HG03039 (cell line): ENCODE data around the gene FTO.
"Not testable (repeated sequence)": the region's sequence is repeated elsewhere in the genome, so short reads cannot be mapped to it uniquely, and the experiment has no call there.

Source experiments
- ATAC-seq: cut with Tn5 transposase; IDR thresholded peaks from one replicate; pipeline ENCODE4 v1.9.1; 2021; ENCODE audit warnings: mild to moderate bottlenecking, moderate library complexity; ENCODE audit not compliant: unreplicated experiment

Gene FTO

DNA sequence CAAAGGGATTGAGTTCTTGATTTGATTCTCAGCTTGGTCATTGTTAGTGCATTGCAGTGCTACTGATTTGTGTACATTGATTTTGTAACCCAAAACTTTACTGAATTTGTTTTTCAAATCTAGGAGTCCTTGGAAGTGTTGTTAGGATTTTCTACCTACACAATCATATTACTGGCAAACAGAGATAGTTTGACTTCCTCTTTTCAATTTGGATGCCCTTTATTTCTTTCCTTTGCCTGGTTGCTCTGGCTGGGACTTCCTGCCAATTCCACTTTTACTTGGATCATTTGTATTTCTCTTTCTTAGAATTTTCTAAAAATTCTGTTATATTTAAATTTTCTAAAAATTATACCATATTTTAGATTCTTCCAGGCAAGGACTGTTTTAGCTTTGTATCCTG, 151.1 kb downstream of the FTO start:
- ATAC-seq = no peak

DNA sequence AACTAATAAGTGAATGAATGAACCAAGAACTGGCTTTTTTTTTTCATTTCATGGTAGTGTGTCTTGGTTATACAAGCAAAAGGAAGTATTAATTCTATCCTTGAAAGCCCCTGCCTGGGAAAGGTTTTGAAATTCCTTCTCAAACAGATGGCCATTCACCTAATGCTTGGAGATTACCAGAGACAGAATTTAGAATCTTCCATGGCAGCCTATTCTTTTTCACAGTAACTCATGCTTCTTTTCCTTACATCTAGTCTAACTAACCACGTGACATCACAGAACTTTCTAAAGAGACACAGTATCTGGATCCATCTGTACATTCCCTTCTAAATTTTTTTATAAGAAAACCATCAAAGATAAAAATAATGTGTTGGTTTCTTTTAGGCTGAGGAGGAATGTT, 151.6 kb downstream of the FTO start:
- ATAC-seq = no peak

DNA sequence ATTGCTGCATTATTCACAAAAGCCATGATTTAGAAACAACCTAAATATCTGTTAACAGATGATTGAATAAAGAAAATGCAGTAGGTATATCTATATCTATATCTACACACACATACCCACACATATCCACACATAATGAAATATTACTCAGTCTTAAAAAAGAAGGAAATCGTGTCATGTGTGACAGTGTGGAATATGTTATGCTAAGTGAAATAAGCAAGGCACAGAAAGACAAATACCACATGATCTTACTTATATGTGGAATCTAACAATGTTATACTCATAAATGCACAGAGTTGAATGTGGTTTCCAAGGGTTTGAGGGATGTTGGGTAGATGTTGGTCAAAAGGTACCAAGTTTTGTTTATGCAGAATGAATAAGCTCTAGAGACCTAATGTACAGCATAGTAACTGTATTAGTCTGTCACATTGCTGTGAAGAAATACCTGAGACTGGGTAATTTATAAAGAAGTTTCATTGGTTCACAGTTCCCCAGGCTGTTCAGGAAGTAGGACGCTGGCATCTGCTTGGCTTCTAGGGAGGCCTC, 156.1 kb downstream of the FTO start:
- no peak for ATAC-seq

DNA sequence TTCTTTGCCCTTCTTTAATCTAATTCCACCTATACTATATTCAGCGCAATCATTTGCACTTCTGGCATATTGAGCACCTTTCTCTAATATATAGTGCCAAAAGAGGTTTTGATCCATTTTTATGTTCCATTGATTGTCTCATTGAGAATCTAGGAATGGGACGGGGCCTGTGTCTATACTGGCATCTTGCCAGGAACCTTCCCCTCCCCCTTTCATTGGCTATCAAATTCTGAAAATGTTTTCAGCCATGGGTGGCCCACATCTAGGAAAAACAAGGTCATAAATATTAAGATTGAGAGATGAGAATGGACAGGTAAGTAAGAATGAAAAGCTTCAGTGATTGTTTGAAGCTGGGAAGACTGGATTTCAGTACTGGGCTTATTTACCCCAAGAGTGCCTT, 159.9 kb downstream of the FTO start:
- ATAC-seq = no peak

DNA sequence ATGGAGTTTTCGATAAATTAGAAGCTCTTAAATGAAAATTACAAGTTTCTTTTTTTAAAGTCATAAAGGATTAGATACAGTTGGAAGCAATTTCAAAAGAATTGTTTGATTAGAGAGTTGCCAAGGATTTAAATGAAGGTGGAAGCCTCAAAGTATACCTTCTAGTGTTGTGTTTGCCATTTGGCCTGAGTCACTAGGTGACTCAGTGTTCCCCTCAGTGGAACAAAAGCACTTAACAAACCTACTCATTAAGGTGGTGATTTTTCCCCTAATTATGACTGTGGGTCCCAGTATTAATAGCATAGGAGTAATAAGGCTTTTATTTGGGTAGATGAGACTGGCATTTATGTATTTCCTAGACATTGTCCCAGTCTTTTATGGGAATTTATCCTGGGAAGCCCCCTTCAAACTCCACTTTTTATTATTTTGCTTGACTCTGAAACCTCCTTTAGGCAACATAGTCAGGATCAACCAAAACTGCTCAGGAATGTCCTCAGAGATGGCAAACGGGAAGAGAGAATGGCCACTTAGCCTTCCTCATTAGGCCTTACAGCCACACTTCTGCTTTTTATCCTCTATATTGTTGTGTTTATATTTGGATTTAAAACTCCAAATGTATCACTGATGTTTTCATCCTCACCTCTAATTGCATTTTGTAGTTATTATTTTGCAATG, 161.0 kb downstream of the FTO start:
- ATAC-seq = no peak

DNA sequence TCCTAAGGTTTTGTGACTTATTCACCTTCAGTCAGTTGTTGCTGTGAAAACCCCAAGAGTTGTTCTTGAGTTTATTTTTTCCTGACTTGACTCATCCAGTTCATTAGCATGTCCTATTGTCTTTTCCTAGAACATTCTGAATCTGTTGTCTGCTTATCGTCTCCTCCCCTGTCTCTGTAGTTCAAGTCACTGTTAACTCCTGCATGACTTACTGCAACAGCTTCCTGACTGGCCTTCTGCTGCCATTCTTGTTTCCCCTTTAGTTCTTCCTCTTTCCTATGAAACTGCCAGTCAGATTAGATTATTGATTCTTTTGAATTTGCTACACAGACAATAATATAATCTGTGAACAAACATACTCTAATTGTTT, 161.5 kb downstream of the FTO start:
- ATAC-seq = peak; percentile 56

DNA sequence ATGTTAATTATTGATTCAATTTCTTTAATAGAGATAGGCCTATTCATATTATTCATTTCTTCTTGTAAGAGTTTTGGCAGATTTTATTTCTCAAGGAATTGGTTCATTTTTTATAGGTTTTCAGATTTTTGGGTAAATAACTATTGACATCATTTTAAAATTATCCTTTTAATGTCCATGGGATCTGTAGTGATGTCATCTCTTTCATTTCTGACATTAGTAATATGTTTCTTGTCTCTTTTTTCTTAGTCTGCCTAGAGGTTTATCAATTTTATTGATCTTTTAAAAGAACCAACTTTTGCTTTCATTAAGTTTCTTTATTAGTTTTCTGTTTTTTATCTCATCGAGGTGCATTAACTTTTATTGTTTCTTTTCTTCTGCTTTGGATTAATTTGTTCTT, 162.6 kb downstream of the FTO start:
- no peak for ATAC-seq

DNA sequence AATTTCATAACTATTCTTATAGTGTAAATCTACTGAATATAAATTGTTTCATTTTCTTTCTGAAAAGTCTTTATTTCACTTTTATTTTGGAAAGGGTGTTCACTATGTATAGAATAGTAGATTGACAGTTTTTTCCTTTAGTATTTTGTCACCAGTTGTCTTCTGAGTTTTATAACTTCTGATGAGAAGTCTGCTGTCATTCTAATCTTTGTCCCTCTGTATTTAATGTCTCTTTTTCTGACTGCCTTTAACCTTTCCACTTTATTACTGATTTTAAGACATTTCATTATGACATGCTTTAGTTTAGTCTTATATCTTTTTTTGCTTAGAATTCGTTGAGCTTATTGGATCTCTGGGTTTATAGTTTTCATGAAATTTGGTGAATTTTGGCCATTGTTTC, 166.9 kb downstream of the FTO start:
- no peak for ATAC-seq

DNA sequence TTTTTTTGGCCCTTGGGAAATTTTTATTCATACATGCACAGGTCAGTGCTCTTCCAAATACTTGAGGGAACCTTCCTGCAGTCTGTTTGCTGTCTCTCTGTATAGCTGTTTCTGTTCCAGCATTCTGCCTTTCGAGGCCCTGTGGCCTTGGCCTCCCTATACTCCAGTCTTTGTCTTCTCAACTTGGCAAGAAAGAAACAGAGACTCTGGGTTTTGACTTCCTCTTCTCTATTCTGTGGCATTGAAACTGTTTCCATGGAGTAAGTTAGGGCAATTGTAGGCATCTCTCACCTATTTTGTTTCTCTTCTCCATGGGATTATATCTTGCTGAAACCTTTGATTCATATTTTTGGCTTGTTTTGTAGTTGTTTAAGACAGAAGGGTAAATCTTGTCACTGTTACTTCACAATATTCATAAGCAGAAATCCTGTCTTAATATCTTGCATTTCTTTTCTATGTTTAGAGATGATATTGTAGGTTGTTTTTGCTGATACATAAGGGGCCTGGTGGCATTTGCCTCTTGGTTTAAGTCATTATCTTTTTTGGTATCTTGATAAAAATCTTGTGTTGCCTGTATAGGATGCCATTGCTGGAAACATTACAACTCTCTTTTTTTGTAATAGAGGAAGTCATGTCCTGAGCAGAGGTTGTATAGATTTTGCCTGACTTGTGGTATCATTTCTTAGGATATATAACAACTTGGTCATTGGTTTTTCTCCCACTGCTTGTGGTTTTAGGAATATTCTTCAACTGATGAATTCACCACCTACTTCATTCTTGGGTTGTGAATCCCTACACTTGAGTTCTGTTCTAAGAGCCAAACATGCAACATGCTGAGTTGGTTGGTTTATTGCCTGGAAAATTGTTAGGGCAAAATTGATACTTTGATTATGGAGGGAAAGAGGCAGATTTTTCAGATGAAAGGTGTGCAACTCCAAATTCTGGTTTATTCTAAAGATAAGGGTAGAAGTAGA, 168.6 kb downstream of the FTO start:
- ATAC-seq = no peak

DNA sequence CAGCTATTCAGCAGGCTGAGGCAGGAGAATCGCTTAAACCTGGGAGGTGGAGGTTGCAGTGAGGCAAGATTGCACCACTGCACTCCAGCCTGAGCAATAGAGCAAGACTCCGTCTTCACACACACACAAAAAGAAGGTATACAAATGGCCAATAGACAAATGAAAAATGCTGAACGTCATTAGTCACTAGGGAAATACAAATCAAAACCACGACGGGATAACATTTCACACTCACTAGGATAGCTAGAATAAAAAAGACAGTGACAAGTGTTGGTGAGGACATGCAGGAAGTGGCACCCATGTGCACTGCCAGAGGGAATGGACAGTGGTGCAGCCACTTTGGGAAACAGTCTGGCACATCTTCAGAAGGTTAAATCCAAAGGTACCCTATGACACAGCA, 172.9 kb downstream of the FTO start:
- no peak for ATAC-seq

DNA sequence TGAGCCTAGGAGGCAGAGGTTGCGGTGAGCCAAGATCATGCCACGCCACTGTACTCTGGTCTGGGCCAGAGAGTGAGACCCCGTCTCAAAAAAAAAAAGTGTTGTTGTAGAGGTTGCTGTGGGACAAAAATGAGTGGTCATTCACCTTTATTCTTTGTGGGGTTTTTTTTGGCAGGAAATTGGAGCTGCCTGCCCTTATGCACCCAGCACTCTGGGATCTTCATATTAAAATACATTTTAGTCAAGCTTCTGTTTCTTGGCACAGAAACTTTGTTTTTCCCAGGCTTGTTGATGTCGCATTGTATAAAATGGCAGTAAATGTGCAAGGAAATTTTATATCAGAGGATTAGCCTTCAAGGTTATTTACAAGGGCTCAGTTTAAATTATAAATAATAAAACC, 174.3 kb downstream of the FTO start:
- ATAC-seq = no peak

DNA sequence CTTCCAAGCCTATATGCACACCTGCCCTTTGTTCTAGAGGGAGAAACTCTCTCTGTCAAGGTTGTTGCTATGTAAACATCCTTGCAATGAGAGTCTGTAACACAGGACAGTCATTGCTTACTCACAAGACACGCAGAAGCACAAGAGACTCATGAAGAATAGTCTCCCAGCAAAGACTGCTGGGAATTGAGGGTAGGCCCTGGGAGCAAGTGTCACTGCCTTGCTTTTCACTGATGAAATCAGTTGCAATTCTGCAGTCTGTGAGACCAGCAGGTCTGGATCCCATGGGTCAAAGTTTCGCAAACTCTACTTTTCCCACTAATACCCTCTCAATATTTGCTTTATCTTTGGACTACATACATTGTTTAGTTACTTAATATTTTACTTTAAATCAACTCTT, 177.4 kb downstream of the FTO start:
- ATAC-seq = no peak

DNA sequence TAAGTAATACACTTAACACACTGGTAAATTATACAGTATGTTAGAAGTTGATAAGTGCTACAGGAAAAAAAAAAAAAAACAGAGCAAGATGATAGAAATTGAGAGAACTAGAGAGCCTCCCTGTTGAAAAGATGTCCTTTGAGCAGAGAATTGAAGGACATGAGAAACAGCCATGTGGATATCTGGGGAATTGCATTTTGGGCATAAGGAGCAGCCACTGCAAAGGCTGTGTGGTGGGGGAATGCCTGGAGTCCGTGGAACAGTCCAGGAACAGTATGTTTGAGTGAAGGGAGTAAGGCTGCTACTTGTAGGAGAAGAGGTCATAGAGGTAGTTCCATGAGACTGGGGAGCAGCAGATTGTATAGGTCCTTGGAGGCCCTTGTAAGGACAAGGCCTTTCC, 178.4 kb downstream of the FTO start:
- ATAC-seq = no peak

DNA sequence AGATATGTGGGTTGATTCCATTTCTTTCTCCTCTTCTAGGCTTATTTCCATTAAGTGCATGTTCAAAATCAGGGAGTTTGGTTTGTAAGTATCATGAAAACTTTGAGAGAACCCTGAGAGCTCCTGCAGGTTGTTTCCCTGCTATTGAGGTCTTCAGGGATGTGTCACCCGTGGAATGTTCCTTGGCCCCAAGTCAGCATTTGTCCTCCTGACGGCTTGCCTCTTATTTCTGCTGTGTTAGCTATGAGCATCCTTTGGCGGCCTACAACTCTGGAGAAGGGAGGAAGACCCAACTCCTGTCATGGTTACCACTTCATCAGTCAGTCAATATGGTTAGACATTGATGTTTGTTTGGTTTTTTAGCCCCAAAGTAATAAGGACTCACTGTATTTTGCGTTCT, 180.8 kb downstream of the FTO start:
- no peak for ATAC-seq

DNA sequence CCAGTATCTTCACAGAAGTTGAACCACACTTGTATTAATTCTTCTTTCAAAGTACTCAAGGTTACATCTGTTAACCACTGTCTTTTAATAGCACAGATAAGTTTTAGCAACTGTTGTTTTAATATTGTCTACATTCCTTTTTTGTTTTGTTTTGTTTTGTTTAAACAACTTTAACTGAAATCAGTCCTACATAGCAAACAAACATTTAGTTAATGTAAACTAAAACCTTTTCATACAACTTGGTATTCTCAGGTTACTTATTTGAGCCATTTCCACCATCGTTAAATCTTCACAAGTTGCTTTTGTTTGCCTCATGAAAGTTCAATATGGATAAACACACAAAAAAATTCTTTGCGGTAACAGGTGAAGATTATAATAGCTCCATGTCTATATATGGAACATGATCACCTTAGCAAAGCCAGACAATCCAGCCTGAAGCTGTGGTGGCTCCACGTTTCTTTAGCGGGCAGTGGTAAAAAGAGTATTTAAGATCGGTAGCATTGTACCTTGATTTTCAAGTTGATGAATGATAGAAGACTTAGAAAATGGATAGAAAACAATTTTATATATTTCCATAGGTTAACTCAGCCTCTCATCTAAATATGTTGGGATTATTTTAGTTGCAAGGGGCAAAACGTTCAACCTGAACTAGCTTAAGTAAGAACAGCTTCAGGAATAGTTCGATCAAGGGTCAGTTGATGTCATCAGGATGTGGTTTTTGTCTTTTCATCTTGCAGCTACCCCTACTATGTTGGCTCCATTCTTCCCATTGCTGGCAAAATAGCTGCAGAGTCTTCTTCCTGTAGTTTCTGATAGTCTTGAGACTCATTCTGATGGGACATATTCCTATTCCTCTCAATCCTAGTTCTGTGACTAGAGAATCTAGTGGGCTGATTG, 182.8 kb downstream of the FTO start:
- no peak for ATAC-seq

DNA sequence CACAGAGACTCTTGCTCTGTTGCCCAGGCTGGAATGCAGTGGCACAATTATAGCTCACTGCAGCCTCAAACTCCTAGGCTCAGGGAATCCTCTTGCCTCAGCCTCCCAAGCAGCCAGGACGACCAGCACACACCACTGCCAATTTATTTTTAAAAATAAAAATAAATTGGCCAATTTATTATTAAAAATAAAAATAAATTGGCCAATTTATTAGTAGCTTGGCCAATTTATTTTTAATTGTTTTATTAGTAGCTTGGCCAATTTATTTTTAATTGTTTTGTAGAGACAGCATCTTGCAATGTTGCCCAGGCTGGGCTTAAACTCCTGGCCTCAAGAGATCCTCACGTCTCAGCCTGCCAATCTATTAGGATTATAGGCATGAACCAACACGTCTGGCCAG, 184.3 kb downstream of the FTO start:
- ATAC-seq = no peak

DNA sequence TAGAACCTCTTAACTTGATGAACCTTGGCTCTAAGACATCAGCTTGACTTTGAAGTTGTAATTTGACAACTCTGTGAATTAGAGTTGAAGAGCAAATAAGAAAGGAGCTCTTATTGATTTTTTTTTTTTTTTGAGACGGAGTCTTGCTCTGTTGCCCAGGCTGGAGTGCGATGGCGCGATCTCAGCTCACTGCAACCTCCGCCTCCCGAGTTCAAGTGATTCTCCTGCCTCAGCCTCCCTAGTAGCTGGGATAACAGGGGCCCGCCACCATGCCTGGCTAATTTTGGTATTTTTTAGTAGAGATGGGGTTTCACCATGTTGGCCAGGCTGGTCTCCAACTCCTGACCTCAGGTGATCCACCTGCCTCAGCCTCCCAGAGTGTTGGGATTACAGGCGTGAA, 186.9 kb downstream of the FTO start:
- ATAC-seq = not testable (repeated sequence)

DNA sequence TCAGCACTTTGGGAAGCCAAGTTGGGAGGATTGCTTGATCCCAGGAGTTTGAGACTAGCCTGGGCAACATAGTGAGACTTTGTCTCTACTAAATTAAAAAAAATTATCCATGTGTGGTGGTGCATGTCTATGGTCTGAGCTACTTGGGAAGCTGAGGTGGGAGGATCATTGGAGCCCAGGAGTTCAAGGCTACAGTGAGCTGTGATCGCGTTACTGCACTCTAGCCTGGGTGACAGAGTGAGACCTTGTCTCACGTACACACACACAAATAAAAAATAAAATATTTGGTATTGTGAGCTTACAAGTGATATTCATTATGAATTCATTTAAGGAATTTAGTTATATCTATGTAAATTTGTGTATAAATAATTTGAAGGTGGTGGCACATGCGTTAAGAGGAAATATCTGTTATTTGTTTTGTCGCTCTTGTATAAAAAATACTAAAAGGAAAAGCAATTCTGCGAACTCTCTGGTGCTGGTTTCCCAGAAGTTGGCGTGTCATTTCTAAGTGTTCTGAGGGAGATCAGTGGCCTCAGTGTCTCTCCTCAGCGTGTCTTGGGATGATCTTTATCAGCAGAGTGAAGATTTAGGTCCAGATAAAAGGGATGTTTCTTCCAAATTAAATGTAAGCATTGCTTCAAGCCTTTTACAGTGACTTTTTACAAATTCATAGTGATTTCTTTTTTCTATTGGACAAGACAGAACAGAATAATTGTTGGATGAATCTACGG, 187.6 kb downstream of the FTO start:
- ATAC-seq = no peak

DNA sequence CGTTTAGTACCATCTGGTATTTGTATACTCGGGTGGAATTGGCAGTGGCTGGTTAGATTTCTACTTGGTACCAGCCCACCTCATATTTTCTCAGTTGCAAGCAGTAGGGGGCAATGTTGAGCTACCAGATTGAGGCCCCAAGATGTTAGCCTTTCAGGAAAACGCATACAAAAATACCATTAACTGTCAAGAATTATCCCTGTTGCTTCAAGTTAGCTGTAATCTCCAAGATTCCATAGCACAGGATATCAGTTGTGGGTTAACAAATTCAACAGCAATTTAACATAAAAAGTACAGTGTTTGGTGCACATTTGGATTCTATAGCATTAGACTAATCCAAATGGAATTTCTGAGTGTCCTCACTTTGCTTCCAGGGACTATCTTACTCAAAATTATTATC, 188.2 kb downstream of the FTO start:
- ATAC-seq = no peak

DNA sequence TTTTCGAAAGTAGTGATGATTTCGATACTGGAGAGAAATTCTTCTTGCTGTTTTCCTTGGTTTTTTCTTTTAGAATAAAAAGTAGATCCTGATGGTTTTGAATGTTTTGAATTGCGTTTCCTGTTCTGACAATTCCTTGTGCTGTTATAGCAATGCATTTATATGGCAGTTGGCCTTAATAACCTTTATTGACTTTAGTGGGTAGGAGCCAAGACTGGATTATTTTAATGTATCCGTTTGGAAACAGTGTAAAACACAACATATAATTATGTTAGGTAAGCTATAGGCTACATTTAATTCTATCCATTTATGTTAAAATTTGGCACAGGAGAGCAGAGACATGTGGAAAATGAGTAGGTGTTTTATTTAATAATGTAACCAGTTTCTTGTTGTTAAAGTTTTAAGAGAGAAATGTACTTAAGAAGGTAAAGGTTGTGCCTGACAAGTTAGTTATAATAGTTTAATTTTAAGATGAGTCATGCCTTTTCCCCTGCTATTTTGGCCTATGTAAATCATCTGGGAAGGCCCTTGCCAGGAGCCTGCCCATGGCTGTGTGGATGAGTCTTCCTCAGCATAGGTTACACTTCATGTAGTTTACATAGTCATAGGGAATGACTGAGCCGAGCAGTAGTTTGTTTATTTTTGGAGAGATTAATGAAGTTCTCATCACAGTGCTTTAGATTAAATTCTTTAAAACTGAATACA, 189.9 kb downstream of the FTO start:
- no peak for ATAC-seq
